ENCODE measurements around the gene SLC12A7.

SLC12A7 gene

DNA sequence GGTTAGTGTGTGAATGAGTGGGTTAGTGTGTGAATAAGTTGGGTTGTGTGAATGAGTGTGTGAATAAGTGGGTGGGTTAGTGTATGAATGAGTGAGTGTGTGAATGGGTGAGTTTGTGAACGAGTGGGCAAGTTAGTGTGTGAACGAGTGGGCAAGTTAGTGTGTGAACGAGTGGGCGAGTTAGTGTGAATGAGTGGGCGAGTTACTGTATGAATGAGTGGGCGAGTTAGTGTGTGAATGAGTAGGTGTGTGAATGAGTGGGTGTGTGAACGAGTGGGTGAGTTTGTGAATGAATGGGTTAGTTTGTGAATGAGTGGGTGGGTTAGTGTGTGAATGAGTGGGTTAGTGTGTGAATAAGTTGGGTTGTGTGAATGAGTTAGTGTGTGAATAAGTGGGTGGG, 68.5 kb downstream of the SLC12A7 start:
- TF ChIP-seq, protein P1, sequence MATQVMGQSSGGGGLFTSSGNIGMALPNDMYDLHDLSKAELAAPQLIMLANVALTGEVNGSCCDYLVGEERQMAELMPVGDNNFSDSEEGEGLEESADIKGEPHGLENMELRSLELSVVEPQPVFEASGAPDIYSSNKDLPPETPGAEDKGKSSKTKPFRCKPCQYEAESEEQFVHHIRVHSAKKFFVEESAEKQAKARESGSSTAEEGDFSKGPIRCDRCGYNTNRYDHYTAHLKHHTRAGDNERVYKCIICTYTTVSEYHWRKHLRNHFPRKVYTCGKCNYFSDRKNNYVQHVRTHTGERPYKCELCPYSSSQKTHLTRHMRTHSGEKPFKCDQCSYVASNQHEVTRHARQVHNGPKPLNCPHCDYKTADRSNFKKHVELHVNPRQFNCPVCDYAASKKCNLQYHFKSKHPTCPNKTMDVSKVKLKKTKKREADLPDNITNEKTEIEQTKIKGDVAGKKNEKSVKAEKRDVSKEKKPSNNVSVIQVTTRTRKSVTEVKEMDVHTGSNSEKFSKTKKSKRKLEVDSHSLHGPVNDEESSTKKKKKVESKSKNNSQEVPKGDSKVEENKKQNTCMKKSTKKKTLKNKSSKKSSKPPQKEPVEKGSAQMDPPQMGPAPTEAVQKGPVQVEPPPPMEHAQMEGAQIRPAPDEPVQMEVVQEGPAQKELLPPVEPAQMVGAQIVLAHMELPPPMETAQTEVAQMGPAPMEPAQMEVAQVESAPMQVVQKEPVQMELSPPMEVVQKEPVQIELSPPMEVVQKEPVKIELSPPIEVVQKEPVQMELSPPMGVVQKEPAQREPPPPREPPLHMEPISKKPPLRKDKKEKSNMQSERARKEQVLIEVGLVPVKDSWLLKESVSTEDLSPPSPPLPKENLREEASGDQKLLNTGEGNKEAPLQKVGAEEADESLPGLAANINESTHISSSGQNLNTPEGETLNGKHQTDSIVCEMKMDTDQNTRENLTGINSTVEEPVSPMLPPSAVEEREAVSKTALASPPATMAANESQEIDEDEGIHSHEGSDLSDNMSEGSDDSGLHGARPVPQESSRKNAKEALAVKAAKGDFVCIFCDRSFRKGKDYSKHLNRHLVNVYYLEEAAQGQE (IDR thresholded peaks at IDR 0.05; ENCODE audit: insufficient read depth in 1 of 2, low read depth in 2 of 2, low read length in 2 of 2), result no peak
- TF ChIP-seq SIN3A (IDR thresholded peaks at IDR 0.05; ENCODE audit: borderline replicate concordance, insufficient read depth, low read length) (no peak), TAF1 (IDR thresholded peaks at IDR 0.05; ENCODE audit: borderline replicate concordance, insufficient read depth, low read length) (no peak), FOXP2 (optimal IDR thresholded peaks at IDR 0.05; ENCODE audit: borderline replicate concordance, extremely low read depth, extremely low read length, insufficient read depth) (no peak), POLR2AphosphoS5 (IDR thresholded peaks at IDR 0.05; ENCODE audit: low read depth, low read length) (no peak)

GRCh38 chr5:1042626-1043025, 69.2 kb downstream of the SLC12A7 start:
- TF ChIP-seq, protein P1 (IDR thresholded peaks at IDR 0.05; ENCODE audit: insufficient read depth in 1 of 2, low read depth in 2 of 2, low read length in 2 of 2), result no peak
- TF ChIP-seq POLR2AphosphoS5 (IDR thresholded peaks at IDR 0.05; ENCODE audit: low read depth, low read length), result no peak
- no peak for TF ChIP-seq FOXP2 (optimal IDR thresholded peaks at IDR 0.05; ENCODE audit: borderline replicate concordance, extremely low read depth, extremely low read length, insufficient read depth)
- no peak for TF ChIP-seq SIN3A (IDR thresholded peaks at IDR 0.05; ENCODE audit: borderline replicate concordance, insufficient read depth, low read length)
- no peak for TF ChIP-seq TAF1 (IDR thresholded peaks at IDR 0.05; ENCODE audit: borderline replicate concordance, insufficient read depth, low read length)

GRCh38 chr5:1041225-1042143, 70.4 kb downstream of the SLC12A7 start:
- no peak for TF ChIP-seq FOXP2 (optimal IDR thresholded peaks at IDR 0.05; ENCODE audit: borderline replicate concordance, extremely low read depth, extremely low read length, insufficient read depth)
- TF ChIP-seq SIN3A (IDR thresholded peaks at IDR 0.05; ENCODE audit: borderline replicate concordance, insufficient read depth, low read length), result no peak
- TF ChIP-seq TAF1 (IDR thresholded peaks at IDR 0.05; ENCODE audit: borderline replicate concordance, insufficient read depth, low read length), result no peak

DNA sequence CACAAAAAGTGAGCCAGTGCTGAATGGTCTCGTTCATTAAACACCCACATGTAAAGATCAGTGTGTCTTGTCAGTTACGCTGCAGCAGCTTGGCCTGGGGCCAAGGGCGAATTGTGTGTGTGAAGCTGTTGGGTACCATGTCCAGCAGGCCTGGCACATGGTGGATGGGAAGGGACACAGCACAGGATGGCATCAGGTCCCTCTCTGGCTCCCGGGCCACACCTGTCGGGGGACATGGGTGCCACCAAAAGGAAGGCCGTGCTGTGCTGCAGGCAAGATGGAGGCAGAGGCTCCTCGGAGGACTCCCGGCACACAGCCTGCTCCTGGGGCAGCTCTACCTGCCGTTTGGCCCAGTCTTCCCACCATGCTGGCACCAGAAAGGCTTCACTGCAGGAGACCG, 71.3 kb downstream of the SLC12A7 start:
- TF ChIP-seq SIN3A (IDR thresholded peaks at IDR 0.05; ENCODE audit: borderline replicate concordance, insufficient read depth, low read length) (no peak), TAF1 (IDR thresholded peaks at IDR 0.05; ENCODE audit: borderline replicate concordance, insufficient read depth, low read length) (no peak), POLR2AphosphoS5 (IDR thresholded peaks at IDR 0.05; ENCODE audit: low read depth, low read length) (no peak), FOXP2 (optimal IDR thresholded peaks at IDR 0.05; ENCODE audit: borderline replicate concordance, extremely low read depth, extremely low read length, insufficient read depth) (no peak)
- TF ChIP-seq, protein P1 (IDR thresholded peaks at IDR 0.05; ENCODE audit: insufficient read depth in 1 of 2, low read depth in 2 of 2, low read length in 2 of 2), result no peak

GRCh38 chr5:1039706-1040260, 72.1 kb downstream of the SLC12A7 start:
- TF ChIP-seq FOXP2 (optimal IDR thresholded peaks at IDR 0.05; ENCODE audit: borderline replicate concordance, extremely low read depth, extremely low read length, insufficient read depth), result no peak

- TF ChIP-seq TAF1 (IDR thresholded peaks at IDR 0.05; ENCODE audit: borderline replicate concordance, insufficient read depth, low read length) (no peak), FOXP2 (optimal IDR thresholded peaks at IDR 0.05; ENCODE audit: borderline replicate concordance, extremely low read depth, extremely low read length, insufficient read depth) (no peak), SIN3A (IDR thresholded peaks at IDR 0.05; ENCODE audit: borderline replicate concordance, insufficient read depth, low read length) (no peak), POLR2AphosphoS5 (IDR thresholded peaks at IDR 0.05; ENCODE audit: low read depth, low read length) (no peak)
- TF ChIP-seq, protein P1 (IDR thresholded peaks at IDR 0.05; ENCODE audit: insufficient read depth in 1 of 2, low read depth in 2 of 2, low read length in 2 of 2), result no peak
Observed at GRCh38 chr5:1039210-1039548, 72.7 kb downstream of the SLC12A7 start.

Data from PFSK-1 (cell line).